ENCODE results near the gene ARPC1A.
A peak's percentile ranks its signal among the peaks of the same experiment; 100 is the strongest.

ARPC1A gene

GRCh38 chr7:99410635-99411034 is 84.9 kb downstream of the ARPC1A start:
- DNase-seq, result no peak

- DNase-seq, result peak; percentile 39 to 53
These were observed 89.9 kb downstream of the ARPC1A start for GRCh38 chr7:99415513-99416127.

All from Kasumi-1 (cell line).